ENCODE results near the gene KCTD2.

KCTD2 gene

GRCh38 chr17:75011401-75012095 is 35.5 kb upstream of the KCTD2 start:
- H3F3A ChIP-seq (ENCODE audit: control insufficient read depth, insufficient read depth), result peaks cover 9% of the 10 kb centered on the region; the same call in 1 of the 2 replicates
- no peak overlapping the region for H3K27ac ChIP-seq (ENCODE audit: low read depth, low read length)
- TF ChIP-seq CTCF (IDR thresholded peaks at IDR 0.05; ENCODE audit: low read depth, low read length, poor library complexity, severe bottlenecking) (no peak), EZH2phosphoT487 (IDR thresholded peaks at IDR 0.05; ENCODE audit: borderline replicate concordance, low read length) (no peak)
- H3K9me3 ChIP-seq (ENCODE audit: control insufficient read depth, insufficient read depth, low read length), result no peaks in the 10 kb centered on the region
- peak overlapping the region; percentile 92; the same call in 1 of the 2 replicates for H3K4me3 ChIP-seq (ENCODE audit: low read length)
- H3K27me3 ChIP-seq (ENCODE audit: control insufficient read depth, low read length), result no peaks in the 10 kb centered on the region
- peaks cover 21% of the 10 kb centered on the region for H3K4me1 ChIP-seq (ENCODE audit: control insufficient read depth, low read length)
- peak overlapping the region; percentile 92 for H3K4me2 ChIP-seq (ENCODE audit: low read length)
- H3K36me3 ChIP-seq (ENCODE audit: control insufficient read depth, low read length), result peaks cover 13% of the 10 kb centered on the region
- no peaks in the 10 kb centered on the region for H4K20me1 ChIP-seq (ENCODE audit: control insufficient read depth, insufficient read depth, low read depth, low read length)
- peaks cover 35% of the 10 kb centered on the region for H3K79me2 ChIP-seq (ENCODE audit: control insufficient read depth, low read length)
- no peaks in the 10 kb centered on the region for H3K9me2 ChIP-seq (replicated peaks; ENCODE audit: control insufficient read depth, low read length)

GRCh38 chr17:75012096-75012345 is 35.0 kb upstream of the KCTD2 start:
- Histone ChIP-seq H4K20me1 (ENCODE audit: control insufficient read depth, insufficient read depth, low read depth, low read length) (no peaks in the 10 kb centered on the region), H3K27me3 (ENCODE audit: control insufficient read depth, low read length) (no peaks in the 10 kb centered on the region), H3K9me3 (ENCODE audit: control insufficient read depth, insufficient read depth, low read length) (no peaks in the 10 kb centered on the region), H3K4me2 (ENCODE audit: low read length) (peak overlapping the region; percentile 92), H3K9me2 (replicated peaks; ENCODE audit: control insufficient read depth, low read length) (no peaks in the 10 kb centered on the region), H3K36me3 (ENCODE audit: control insufficient read depth, low read length) (peaks cover 17% of the 10 kb centered on the region), H3K4me3 (ENCODE audit: low read length) (peak overlapping the region; percentile 92), H3K4me1 (ENCODE audit: control insufficient read depth, low read length) (peaks cover 21% of the 10 kb centered on the region), H3F3A (ENCODE audit: control insufficient read depth, insufficient read depth) (peaks cover 9% of the 10 kb centered on the region; the same call in 1 of the 2 replicates), H3K27ac (ENCODE audit: low read depth, low read length) (no peak overlapping the region), H3K79me2 (ENCODE audit: control insufficient read depth, low read length) (peaks cover 37% of the 10 kb centered on the region)
- TF ChIP-seq CTCF (IDR thresholded peaks at IDR 0.05; ENCODE audit: low read depth, low read length, poor library complexity, severe bottlenecking) (no peak), EZH2phosphoT487 (IDR thresholded peaks at IDR 0.05; ENCODE audit: borderline replicate concordance, low read length) (no peak)

- H3K27me3 ChIP-seq (ENCODE audit: control insufficient read depth, low read length), result no peaks in the 10 kb centered on the region
- H3K36me3 ChIP-seq (ENCODE audit: control insufficient read depth, low read length), result peaks cover 17% of the 10 kb centered on the region
- H3K4me1 ChIP-seq (ENCODE audit: control insufficient read depth, low read length), result peaks cover 21% of the 10 kb centered on the region
- no peaks in the 10 kb centered on the region for H3K9me3 ChIP-seq (ENCODE audit: control insufficient read depth, insufficient read depth, low read length)
- TF ChIP-seq EZH2phosphoT487 (IDR thresholded peaks at IDR 0.05; ENCODE audit: borderline replicate concordance, low read length) (no peak), CTCF (IDR thresholded peaks at IDR 0.05; ENCODE audit: low read depth, low read length, poor library complexity, severe bottlenecking) (peak; percentile 49)
- peaks cover 37% of the 10 kb centered on the region for H3K79me2 ChIP-seq (ENCODE audit: control insufficient read depth, low read length)
- no peaks in the 10 kb centered on the region for H3K9me2 ChIP-seq (replicated peaks; ENCODE audit: control insufficient read depth, low read length)
- peak within 1 kb of the TSS; percentile 92 for H3K4me2 ChIP-seq (ENCODE audit: low read length)
- H3F3A ChIP-seq (ENCODE audit: control insufficient read depth, insufficient read depth), result peaks cover 9% of the 10 kb centered on the region; the same call in 1 of the 2 replicates
- H3K27ac ChIP-seq (ENCODE audit: low read depth, low read length), result peak within 1 kb of the TSS; percentile 38
- peak within 1 kb of the TSS; percentile 92 for H3K4me3 ChIP-seq (ENCODE audit: low read length)
- no peaks in the 10 kb centered on the region for H4K20me1 ChIP-seq (ENCODE audit: control insufficient read depth, insufficient read depth, low read depth, low read length)
Measured at GRCh38 chr17:75012346-75013091, 34.5 kb upstream of the KCTD2 start, which contains the start of gene MRPL58. Gene MRPL58, plus strand, starts transcription at chr17:75012670. Its CDS starts 17 bp downstream, at chr17:75012687.

Measured in DOHH2 (cell line).